ENCODE results near the gene UBA6. TPM values are rescaled to one million over a fixed set of nuclear protein-coding genes. Genes with fewer than 3 reads are reported as not detected.

UBA6 gene
- total RNA-seq, 1 experiment from 2014 or later = 81.5 TPM

Other genes starting within 250 kb of the UBA6 start
- 17.7 to 20.3 TPM (median 19.1 TPM) in 3 replicates for gene CENPC, start 155.7 kb downstream of the UBA6 start, total RNA-seq (2021)
- gene STAP1, start 142.4 kb downstream of the UBA6 start, total RNA-seq (2021) = not detected in 3 replicates
- not detected in 3 replicates for gene GNRHR, start 53.2 kb upstream of the UBA6 start, total RNA-seq (2021)
- not detected in 3 replicates for gene TMPRSS11D, start 182.8 kb upstream of the UBA6 start, total RNA-seq (2021)